IMR-90 (cell line): ENCODE measurements around the gene RBP2. TPM values are rescaled to one million over a fixed set of nuclear protein-coding genes. Genes with fewer than 3 reads are reported as not detected.

Experiments used
- ATAC-seq: fragments of 200-7000 bp; cut with Tn5 transposase; 2 replicates; pipeline ENCODE4 v1.9.1; 2020; ENCODE audit warnings: low read depth, mild to moderate bottlenecking, moderate library complexity
- BruUV-seq: library from RNA; stranded (reverse); fragments of 400-500 nt; replicated peaks from 2 replicates; lab custom pipeline; 2021; lab: Mats Ljungman, UMichigan
- CTCF ChIA-PET: fragments of 300-600 bp; formaldehyde crosslinking; extraction: SDS; loops from one replicate; lab custom pipeline; 2021; ENCODE audit warnings: antibody characterized with exemption; lab: Yijun Ruan, JAX
- POLR2A ChIA-PET: fragments of 300-600 bp; sonication (Branson Sonifier 250); formaldehyde crosslinking; loops from one replicate; lab custom pipeline; 2022; ENCODE audit warnings: antibody characterized with exemption; ENCODE audit not compliant: unreplicated experiment; lab: Charles Lee
- DNase-seq: peaks from one replicate; pipeline ENCODE4 v3.0.0; 2013
- H2AFZ ChIP-seq: replicated peaks from 2 replicates; pipeline ENCODE3; 2013; ENCODE audit warnings: low read length, mild to moderate bottlenecking; ENCODE audit not compliant: poor library complexity
- H2AK5ac ChIP-seq: 2 replicates; pipeline ENCODE4 v1.6.1; 2013; ENCODE audit warnings: low read depth, low read length, inconsistent platforms
- H2AK9ac ChIP-seq: replicated peaks from 2 replicates; pipeline ENCODE3; 2013; ENCODE audit warnings: mild to moderate bottlenecking, low read depth, low read length, moderate library complexity; ENCODE audit not compliant: poor library complexity
- H2BK120ac ChIP-seq: 2 replicates; pipeline ENCODE4 v1.6.1; 2013; ENCODE audit warnings: low read depth, low read length, inconsistent platforms
- H2BK15ac ChIP-seq: 3 replicates; pipeline ENCODE4 v1.6.1; 2013; ENCODE audit warnings: low read depth, low read length, inconsistent platforms
- H2BK20ac ChIP-seq: 2 replicates; pipeline ENCODE4 v1.6.1; 2013; ENCODE audit warnings: low read depth, mild to moderate bottlenecking, inconsistent platforms, low read length, moderate library complexity
- H2BK5ac ChIP-seq: 2 replicates; pipeline ENCODE4 v1.6.1; 2013; ENCODE audit warnings: mild to moderate bottlenecking, low read depth, low read length, inconsistent platforms; ENCODE audit not compliant: poor library complexity, severe bottlenecking
- H3K14ac ChIP-seq: replicated peaks from 2 replicates; pipeline ENCODE4 v1.6.1; 2013; ENCODE audit warnings: low read depth, low read length, inconsistent platforms
- H3K18ac ChIP-seq: 2 replicates; pipeline ENCODE4 v1.6.1; 2013; ENCODE audit warnings: low read depth, low read length, control low read depth
- H3K23ac ChIP-seq: 2 replicates; pipeline ENCODE4 v1.6.1; 2013; ENCODE audit warnings: low read depth, low read length, inconsistent platforms
- H3K27ac ChIP-seq: 2 replicates; pipeline ENCODE4 v1.5.1; 2013; ENCODE audit warnings: mild to moderate bottlenecking, control low read depth, low read length; ENCODE audit not compliant: insufficient read depth
- H3K27me3 ChIP-seq: 2 replicates; pipeline ENCODE4 v1.6.1; 2013; ENCODE audit warnings: low read length; ENCODE audit not compliant: control insufficient read depth, insufficient read depth
- H3K36me3 ChIP-seq: 2 replicates; pipeline ENCODE4 v1.6.1; 2013; ENCODE audit warnings: low read length, mixed read lengths; ENCODE audit not compliant: control insufficient read depth, insufficient read depth
- H3K4ac ChIP-seq: 2 replicates; pipeline ENCODE4 v1.6.1; 2013; ENCODE audit warnings: low read depth, low read length, inconsistent platforms
- H3K4me1 ChIP-seq: 2 replicates; pipeline ENCODE4 v1.6.1; 2013; ENCODE audit warnings: low read length, mixed read lengths; ENCODE audit not compliant: control insufficient read depth, insufficient read depth
- H3K4me2 ChIP-seq: 2 replicates; pipeline ENCODE4 v1.6.1; 2013; ENCODE audit warnings: low read depth, mild to moderate bottlenecking, control low read depth, low read length, moderate library complexity
- H3K4me3 ChIP-seq: 2 replicates; pipeline ENCODE4 v1.5.1; 2013; ENCODE audit warnings: low read depth, mild to moderate bottlenecking, control low read depth, low read length, moderate library complexity; ENCODE audit not compliant: insufficient read depth
- H3K56ac ChIP-seq: 2 replicates; pipeline ENCODE4 v1.6.1; 2013; ENCODE audit warnings: low read length, inconsistent platforms; ENCODE audit not compliant: insufficient read depth; ENCODE audit errors: extremely low read depth
- H3K79me1 ChIP-seq, 2 experiments: 2 replicates each; pipeline ENCODE4 v1.6.1; 2013; ENCODE audit warnings: low read length in 2 of 2, inconsistent platforms in 1 of 2, low read depth in 1 of 2
- H3K9ac ChIP-seq: 2 replicates; pipeline ENCODE4 v1.6.1; 2013; ENCODE audit warnings: low read depth, low read length, control low read depth
- H3K9me1 ChIP-seq: 2 replicates; pipeline ENCODE4 v1.6.1; 2013; ENCODE audit warnings: low read length, inconsistent platforms; ENCODE audit not compliant: insufficient read depth
- H3K9me3 ChIP-seq: 2 replicates; pipeline ENCODE4 v1.6.1; 2013; ENCODE audit warnings: low read length; ENCODE audit not compliant: control insufficient read depth, insufficient read depth
- H4K20me1 ChIP-seq: 2 replicates; pipeline ENCODE4 v1.6.1; 2013; ENCODE audit warnings: low read length, inconsistent platforms; ENCODE audit not compliant: insufficient read depth
- H4K5ac ChIP-seq: 2 replicates; pipeline ENCODE4 v1.6.1; 2013; ENCODE audit warnings: mild to moderate bottlenecking, low read depth, low read length, control low read depth
- H4K8ac ChIP-seq, 2 experiments: 2 replicates each; pipeline ENCODE4 v1.6.1; 2013; ENCODE audit warnings: low read depth in 2 of 2, low read length in 2 of 2, control low read depth in 1 of 2, inconsistent platforms in 1 of 2
- H4K91ac ChIP-seq: 2 replicates; pipeline ENCODE4 v1.6.1; 2013; ENCODE audit warnings: low read depth, low read length, inconsistent platforms; ENCODE audit not compliant: insufficient read depth
- CEBPB ChIP-seq: IDR thresholded peaks from 2 replicates; pipeline ENCODE4 v1.6.1; 2012; ENCODE audit warnings: low read depth, low read length, improper control_type of control experiment
- MAZ ChIP-seq: IDR thresholded peaks from 2 replicates; pipeline ENCODE4 v1.6.1; 2012; ENCODE audit warnings: low read depth, mild to moderate bottlenecking, low read length, improper control_type of control experiment, moderate library complexity, borderline replicate concordance
- MXI1 ChIP-seq: IDR thresholded peaks from 2 replicates; pipeline ENCODE4 v1.6.1; 2012; ENCODE audit warnings: low read depth, mild to moderate bottlenecking, low read length, moderate library complexity, borderline replicate concordance
- RAD21 ChIP-seq: IDR thresholded peaks from 2 replicates; pipeline ENCODE4 v1.6.1; 2012; ENCODE audit warnings: low read length, improper control_type of control experiment
- RFX5 ChIP-seq: IDR thresholded peaks from 2 replicates; pipeline ENCODE4 v1.8.0; 2012; ENCODE audit warnings: low read depth, mild to moderate bottlenecking, low read length, moderate library complexity
- WGBS, 2 experiments: methylation state at CpG; one replicate each; pipeline versions ENCODE4 v1.1.5 to v1.1.7; 2013; ENCODE audit warnings: missing lambda C conversion rate in 2 of 2; ENCODE audit not compliant: insufficient read length in 1 of 2; ENCODE audit errors: extremely low coverage in 2 of 2; 5-methylcytosine and 5-hydroxymethylcytosine counted together
- dilution Hi-C: fragments of 300-500 bp; cut with HindIII; formaldehyde crosslinking; loops from one replicate; pipeline ENCODE4 v1.14.3; 2018; ENCODE audit warnings: low sequenced_read_pairs; ENCODE audit not compliant: unreplicated experiment
- in situ Hi-C: fragments of 300-500 bp; cut with MboI; formaldehyde crosslinking; loops from 3 replicates; pipeline ENCODE4 v1.14.3; 2019; ENCODE audit warnings: low sequenced_read_pairs, inconsistent platforms, mixed read lengths
- intact Hi-C: fragments of 100-400 bp; cut with micrococcal nuclease; formaldehyde crosslinking; loops from 2 replicates; pipeline ENCODE4 v1.10.0; 2022
- polyA plus RNA-seq, 3 experiments: library from polyadenylated mRNA; depleted of rRNA; stranded (reverse); fragments of >200 nt; gene quantifications; 2 replicates each; pipeline ENCODE4 v1.2.3, GENCODE V29; 2012; ENCODE audit warnings: low replicate concordance in 1 of 3
- total RNA-seq: library from RNA; depleted of rRNA; stranded (reverse); fragments of >200 nt; gene quantifications from 2 replicates; pipeline ENCODE4 v1.2.3, GENCODE V29; 2012
- TF ChIP-seq, protein P1 (sequence below): fragments of 150-350 bp; IDR thresholded peaks from 2 replicates; pipeline ENCODE4 v1.6.1; 2016; ENCODE audit warnings: low read depth, mild to moderate bottlenecking, low read length, moderate library complexity, borderline replicate concordance

RBP2 gene
- total and polyA plus RNA-seq, 2 of the 4 experiments (the other 2 are of a cell fraction), result not detected

- TF ChIP-seq MXI1 (no peak), MAZ (no peak), CEBPB (no peak), RFX5 (no peak), RAD21 (no peak)
- TF ChIP-seq, protein P1, sequence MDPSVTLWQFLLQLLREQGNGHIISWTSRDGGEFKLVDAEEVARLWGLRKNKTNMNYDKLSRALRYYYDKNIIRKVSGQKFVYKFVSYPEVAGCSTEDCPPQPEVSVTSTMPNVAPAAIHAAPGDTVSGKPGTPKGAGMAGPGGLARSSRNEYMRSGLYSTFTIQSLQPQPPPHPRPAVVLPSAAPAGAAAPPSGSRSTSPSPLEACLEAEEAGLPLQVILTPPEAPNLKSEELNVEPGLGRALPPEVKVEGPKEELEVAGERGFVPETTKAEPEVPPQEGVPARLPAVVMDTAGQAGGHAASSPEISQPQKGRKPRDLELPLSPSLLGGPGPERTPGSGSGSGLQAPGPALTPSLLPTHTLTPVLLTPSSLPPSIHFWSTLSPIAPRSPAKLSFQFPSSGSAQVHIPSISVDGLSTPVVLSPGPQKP, result no peak
- intact Hi-C loops (no loop called here), in situ Hi-C loops (no loop called here), dilution Hi-C loops (no loop called here)
- Histone ChIP-seq H4K8ac (no peak overlapping the region), H2BK15ac (no peak overlapping the region), H3K23ac (no peak overlapping the region), H3K9ac (no peak overlapping the region), H2AK5ac (no peak overlapping the region), H3K4ac (no peak overlapping the region), H2AK9ac (no peak overlapping the region), H3K18ac (no peak overlapping the region), H3K9me1 (no peaks in the 10 kb centered on the region; the same call in 1 of the 2 replicates), H3K56ac (no peak overlapping the region), H2AFZ (no peak overlapping the region), H3K9me3 (no peaks in the 10 kb centered on the region), H2BK5ac (no peak overlapping the region), H4K5ac (no peak overlapping the region), H3K79me1 (no peaks in the 10 kb centered on the region), H3K4me1 (no peaks in the 10 kb centered on the region), H4K91ac (no peak overlapping the region), H3K4me2 (no peak overlapping the region), H3K36me3 (no peaks in the 10 kb centered on the region), H2BK120ac (no peak overlapping the region), H4K20me1 (no peaks in the 10 kb centered on the region), H3K27ac (no peak overlapping the region), H3K4me3 (no peak overlapping the region), H3K27me3 (no peaks in the 10 kb centered on the region), H3K14ac (no peak overlapping the region), H2BK20ac (no peak overlapping the region)
- ChIA-PET POLR2A (no interaction called here), CTCF (no interaction called here)
- WGBS, 2 experiments, result no CpG with 5 or more reads among the region's 2 CpGs
- no TSS peak for BruUV-seq
- DNase-seq (no peak), ATAC-seq (no peak)
Measured at GRCh38 chr3:139473155-139473771, 3.1 kb downstream of the RBP2 start.
